Activated gamma-delta T cell (primary cell): Measurements from ENCODE around the gene ACTN2.

Source experiments
- DNase-seq: peaks from one replicate; lab custom pipeline; 2025; lab: John Stamatoyannopoulos, UW

ACTN2 gene

DNA sequence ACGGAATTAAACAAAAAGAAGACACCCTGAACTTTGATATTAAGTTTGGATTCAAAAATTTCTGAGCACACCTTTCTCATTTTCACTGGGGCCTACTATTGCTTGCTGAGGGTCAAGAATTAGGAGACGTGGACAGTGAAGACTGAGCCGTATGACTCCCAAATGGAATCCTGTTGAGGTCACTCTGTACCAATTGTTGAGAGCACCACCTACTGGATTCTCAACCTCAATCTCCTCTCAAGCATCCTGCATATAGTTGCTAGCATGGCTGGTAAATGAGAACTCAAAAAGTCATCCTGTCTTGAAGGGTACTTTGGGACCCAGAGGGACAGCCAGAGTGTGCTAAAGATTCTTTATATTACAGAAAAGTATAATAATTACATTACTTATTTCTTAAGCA lies 88.6 kb downstream of the ACTN2 start:
- no peak for DNase-seq

DNA sequence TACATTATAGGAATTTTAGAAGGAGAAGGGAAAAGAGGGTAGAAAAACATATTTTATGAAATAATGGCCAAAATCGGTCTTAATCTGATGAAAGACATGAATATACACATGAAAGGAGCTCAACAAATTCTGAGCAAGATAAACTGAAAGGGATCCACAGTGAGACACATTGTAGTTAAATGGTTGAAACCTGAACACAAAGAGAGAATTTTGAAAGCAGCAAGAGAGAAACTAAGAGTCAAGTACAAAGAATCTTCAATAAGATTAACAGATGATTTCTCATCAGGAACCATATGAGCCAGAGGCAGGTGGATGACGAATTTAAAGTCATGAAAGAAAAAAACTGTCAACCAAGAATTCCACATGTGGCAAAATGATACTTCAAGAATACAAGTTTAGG lies 93.0 kb downstream of the ACTN2 start:
- no peak for DNase-seq

GRCh38 chr1:236785477-236785876 lies 99.2 kb downstream of the ACTN2 start:
- DNase-seq: no peak

DNA sequence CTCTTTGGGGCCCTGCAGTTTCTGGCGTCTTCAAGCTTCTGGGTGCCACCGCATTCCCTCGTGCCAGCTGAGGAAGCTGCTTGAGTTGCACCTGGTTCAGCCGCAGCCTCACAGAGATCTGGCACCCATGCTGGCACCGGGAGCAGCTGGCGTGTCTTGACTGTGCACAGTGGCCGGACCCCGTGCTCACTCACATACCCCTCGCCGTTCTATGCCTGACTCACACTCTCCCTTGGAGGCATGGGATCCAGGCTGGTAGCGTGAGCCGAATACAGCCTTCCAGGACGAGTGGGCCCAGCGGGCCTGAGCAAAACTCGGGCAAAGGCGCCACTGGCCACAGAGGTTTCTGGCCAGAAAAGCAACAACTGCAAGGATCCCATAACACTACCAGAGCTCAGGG lies 100.2 kb downstream of the ACTN2 start:
- no peak for DNase-seq

- no peak for DNase-seq
Measured at GRCh38 chr1:236794585-236795034, 108.3 kb downstream of the ACTN2 start.

DNA sequence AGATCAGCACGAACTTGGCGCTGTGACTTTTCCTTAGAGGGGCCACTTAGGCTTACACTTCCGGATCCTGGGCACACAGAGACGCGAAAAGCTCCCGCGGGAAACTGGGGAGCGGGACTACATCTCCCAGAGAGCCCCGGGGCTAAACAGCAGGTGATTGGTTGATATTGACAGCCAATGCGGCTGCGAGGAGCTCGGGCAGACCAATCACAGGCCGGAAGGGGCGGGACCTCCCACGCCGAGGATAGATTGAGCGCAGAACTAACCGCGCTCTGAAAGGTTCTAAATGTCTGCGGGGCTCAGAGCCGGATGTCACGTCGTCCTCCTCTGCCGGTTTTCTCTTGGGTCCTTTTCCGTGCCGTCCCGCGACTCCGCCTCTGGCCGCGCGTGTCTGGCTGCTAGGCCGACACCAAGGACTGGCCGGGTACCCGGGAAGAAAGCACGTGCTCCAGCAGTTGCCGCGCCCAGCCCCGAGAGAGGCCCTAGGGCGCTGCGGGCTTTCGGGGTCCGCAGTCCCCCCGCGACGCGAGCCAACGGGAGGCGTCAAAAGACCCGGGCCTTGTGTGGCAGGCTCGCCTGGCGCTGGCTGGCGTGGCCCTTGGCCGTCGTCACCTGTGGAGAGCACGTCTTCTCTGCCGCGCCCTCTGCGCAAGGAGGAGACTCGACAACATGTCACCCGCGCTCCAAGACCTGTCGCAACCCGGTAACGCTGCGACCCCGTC lies 108.9 kb downstream of the ACTN2 start, which contains the start of gene MTR:
MTR (plus strand) TSS at position 258 of the 722 bp plus-strand sequence; CDS start at position 670, 412 bp downstream.
- peak; percentile 78 for DNase-seq

GRCh38 chr1:236795757-236796667 lies 109.7 kb downstream of the ACTN2 start:
- DNase-seq: no peak

GRCh38 chr1:236799001-236799400 lies 112.7 kb downstream of the ACTN2 start:
- DNase-seq: no peak

DNA sequence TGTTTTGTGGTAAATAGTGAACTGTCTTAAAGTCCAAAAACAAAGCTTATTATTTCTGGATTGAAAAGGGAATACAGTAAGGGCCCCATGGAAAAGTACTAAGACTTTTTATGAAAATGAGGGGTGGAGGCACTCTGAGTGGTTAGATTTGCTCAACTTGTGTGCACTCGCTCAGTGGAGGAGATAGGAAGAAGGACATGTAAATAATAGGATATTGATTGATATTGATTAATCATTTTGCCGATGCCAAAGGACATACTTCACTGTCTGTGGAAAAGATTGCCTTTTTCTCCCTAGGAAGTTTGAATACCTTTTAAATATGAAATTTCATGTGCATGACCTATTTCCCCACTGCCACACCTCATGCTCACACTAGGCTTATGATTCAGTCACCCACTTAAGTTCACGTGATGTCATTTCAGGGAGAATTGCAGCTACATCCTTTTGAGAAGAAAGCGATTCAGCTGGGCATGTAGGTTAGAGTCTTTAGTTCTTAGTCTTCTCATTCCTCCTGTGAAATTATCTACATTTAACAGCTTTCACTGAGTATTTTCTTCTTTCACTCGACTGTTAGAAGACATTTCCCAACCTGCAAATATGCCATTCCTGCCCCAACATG lies 113.8 kb downstream of the ACTN2 start:
- no peak for DNase-seq

DNA sequence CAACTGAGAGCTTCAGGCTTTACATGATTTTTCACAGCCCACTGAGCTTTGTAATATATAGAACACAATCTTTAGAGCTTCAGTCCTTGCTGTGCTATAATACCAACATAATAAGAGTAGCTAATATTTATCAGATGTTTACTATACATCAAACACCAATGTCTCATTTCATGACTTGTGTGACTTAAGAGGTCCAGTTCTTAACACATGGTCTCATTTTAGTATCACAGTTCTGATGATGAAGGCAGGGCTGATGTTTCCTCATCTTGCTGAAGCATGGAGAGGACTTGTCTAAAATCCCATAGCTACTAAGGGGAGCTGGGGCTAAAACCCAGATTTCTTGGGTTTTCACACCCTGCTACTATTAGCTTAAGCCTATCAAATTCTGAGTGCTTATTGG lies 114.3 kb downstream of the ACTN2 start:
- no peak for DNase-seq

GRCh38 chr1:236802264-236802663 lies 116.0 kb downstream of the ACTN2 start:
- DNase-seq: no peak

- DNase-seq: no peak
Measured at GRCh38 chr1:236806634-236807033, 120.3 kb downstream of the ACTN2 start.

GRCh38 chr1:236808005-236808404 lies 121.7 kb downstream of the ACTN2 start:
- no peak for DNase-seq

- DNase-seq: no peak
Measured at GRCh38 chr1:236808564-236809130, 122.3 kb downstream of the ACTN2 start.

DNA sequence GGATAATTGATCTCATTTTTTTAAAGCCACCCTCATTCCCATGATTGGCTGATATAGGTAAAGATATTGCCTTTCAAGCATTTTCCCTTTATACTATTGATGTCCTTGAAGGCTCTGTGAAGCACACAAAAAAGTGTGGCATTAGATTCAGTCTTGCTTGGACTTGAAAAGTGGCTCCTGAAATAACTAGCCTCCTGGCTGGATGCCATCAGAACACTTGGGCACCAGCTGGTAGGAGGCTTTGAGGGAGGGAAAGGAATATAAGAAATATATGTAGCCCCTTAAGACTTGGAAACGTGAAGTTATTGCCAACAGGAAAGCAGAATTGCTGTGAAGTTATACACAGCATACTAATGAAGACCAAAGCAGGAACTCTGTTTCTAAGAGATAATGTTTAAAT lies 122.8 kb downstream of the ACTN2 start:
- DNase-seq: no peak

- no peak for DNase-seq
Measured at GRCh38 chr1:236810018-236810417, 123.7 kb downstream of the ACTN2 start.

DNA sequence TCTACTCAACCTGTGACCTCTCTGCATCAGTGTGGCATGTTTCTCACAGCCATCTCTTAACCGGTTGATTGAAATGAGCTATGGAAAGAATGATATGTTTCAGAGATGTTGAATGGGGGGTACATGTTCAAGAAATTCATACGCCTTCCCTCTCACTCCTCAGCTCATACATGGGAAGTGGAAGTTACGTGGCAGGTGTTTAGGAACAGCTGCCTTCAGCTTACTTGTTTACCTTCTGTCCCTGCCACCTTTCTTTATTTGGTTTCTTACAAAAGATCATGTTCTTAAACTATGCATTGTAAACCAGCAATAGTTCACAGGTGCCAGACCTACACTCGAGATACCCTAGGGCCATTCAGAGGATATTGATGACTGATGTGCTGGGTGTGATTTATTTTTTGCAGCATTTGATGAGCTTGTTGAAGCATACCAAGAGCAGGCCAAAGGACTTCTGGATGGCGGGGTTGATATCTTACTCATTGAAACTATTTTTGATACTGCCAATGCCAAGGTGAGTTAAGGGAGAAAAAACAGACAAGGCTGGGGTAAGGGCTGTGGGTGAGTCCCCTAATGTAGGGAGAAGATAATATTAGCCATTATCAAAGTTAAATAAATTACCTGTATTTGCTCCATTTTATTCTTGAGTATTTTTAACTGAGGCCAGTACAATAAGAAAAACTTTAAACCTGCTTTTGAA lies 126.2 kb downstream of the ACTN2 start:
- no peak for DNase-seq
